A549 (cell line): ENCODE measurements around the gene LRRC37A. TPM values are rescaled to one million over a fixed set of nuclear protein-coding genes. Genes with fewer than 3 reads are reported as not detected.
"Not testable (repeated sequence)": the region's sequence is repeated elsewhere in the genome, so short reads cannot be mapped to it uniquely, and the experiment has no call there.

Experiments used
- ATAC-seq, 2 experiments: fragments of 200-7000 bp in 1 of 2; fragments of >200 bp in 1 of 2; cut with Nextera tagmentation in 1 of 2; cut with Tn5 transposase in 1 of 2; 3 replicates each; pipeline versions ENCODE4 v1.8.0 to v1.9.1; 2018 to 2020; ENCODE audit warnings: mild to moderate bottlenecking in 1 of 2, moderate library complexity in 1 of 2
- CTCF ChIA-PET: fragments of 300-600 bp; sonication (Branson Sonifier 250); formaldehyde crosslinking; extraction: SDS; loops from one replicate; lab custom pipeline; 2021; ENCODE audit warnings: antibody characterized with exemption, inconsistent platforms; lab: Yijun Ruan, JAX
- POLR2A ChIA-PET: fragments of 350-600 bp; formaldehyde crosslinking; extraction: SDS; loops from one replicate; lab custom pipeline; 2021; ENCODE audit warnings: antibody characterized with exemption, inconsistent platforms; lab: Yijun Ruan, JAX
- DNase-seq, 2 experiments: peaks; one replicate each; pipeline versions ENCODE4 v3.0.0 to v3.0.0-alpha.2; 2011 to 2016; ENCODE audit warnings: low read depth in 1 of 2, low spot score in 1 of 2
- FAIRE-seq: peaks from 2 replicates; lab custom pipeline; 2011; peaks lifted over from hg19 to GRCh38; lab: Jason Lieb, UNC
- H3K27ac ChIP-seq, 2 experiments: fragments of >200 bp; sonication (Bioruptor Twin); formaldehyde crosslinking; 3 replicates each; pipeline ENCODE4 v1.5.1; 2016 to 2017
- H3K4me1 ChIP-seq: fragments of >200 bp; sonication (Bioruptor Twin); formaldehyde crosslinking; 3 replicates; pipeline ENCODE4 v1.6.1; 2016
- H3K4me2 ChIP-seq: fragments of >200 bp; sonication (Bioruptor Twin); formaldehyde crosslinking; 3 replicates; pipeline ENCODE4 v1.6.1; 2016
- H3K4me3 ChIP-seq: fragments of >200 bp; sonication (Bioruptor Twin); formaldehyde crosslinking; 3 replicates; pipeline ENCODE4 v1.5.1; 2016
- H3K9me3 ChIP-seq: fragments of >200 bp; sonication (Bioruptor Twin); formaldehyde crosslinking; 3 replicates; pipeline ENCODE4 v1.6.1; 2016
- CEBPB ChIP-seq, 2 experiments: fragments of >200 bp in 1 of 2; sonication (Bioruptor Twin) in 1 of 2; formaldehyde crosslinking in 1 of 2; IDR thresholded peaks; 2 replicates each; pipeline ENCODE4 v1.6.1; 2012 to 2016
- EHF ChIP-seq: fragments of 250-450 bp; sonication (Bioruptor Pico); IDR thresholded peaks from 2 replicates; pipeline ENCODE4 v1.5.0; 2020; ENCODE audit warnings: mild to moderate bottlenecking
- ELK1 ChIP-seq: fragments of 150-350 bp; IDR thresholded peaks from 2 replicates; pipeline ENCODE4 v1.6.1; 2014; ENCODE audit warnings: low read depth, mild to moderate bottlenecking, low read length
- FOSB ChIP-seq: fragments of 250-450 bp; sonication (Bioruptor Pico); IDR thresholded peaks from 2 replicates; pipeline ENCODE4 v1.5.0; 2020; ENCODE audit warnings: mild to moderate bottlenecking, moderate library complexity
- KDM5A ChIP-seq: fragments of 200-600 bp; sonication (generic); IDR thresholded peaks from 2 replicates; pipeline ENCODE4 v1.6.1; 2016; ENCODE audit warnings: antibody characterized with exemption, mild to moderate bottlenecking
- MAX ChIP-seq: IDR thresholded peaks from 2 replicates; pipeline ENCODE4 v1.6.1; 2012
- NFE2L2 ChIP-seq: fragments of 150-350 bp; conservative IDR thresholded peaks from 2 replicates; pipeline ENCODE4 v1.6.1; 2014; ENCODE audit warnings: low read length
- NR3C1 ChIP-seq: fragments of >200 bp; sonication (Bioruptor Twin); formaldehyde crosslinking; IDR thresholded peaks from 3 replicates; pipeline ENCODE4 v1.6.1; 2017
- RARB ChIP-seq: fragments of 250-450 bp; sonication (Bioruptor Pico); IDR thresholded peaks from 2 replicates; pipeline ENCODE4 v1.8.0; 2021; ENCODE audit warnings: mild to moderate bottlenecking, moderate library complexity
- RNF2 ChIP-seq: fragments of 200-600 bp; sonication (generic); IDR thresholded peaks from 2 replicates; pipeline ENCODE4 v1.6.1; 2016; ENCODE audit warnings: low read depth, mild to moderate bottlenecking, antibody characterized with exemption, moderate library complexity, borderline replicate concordance
- TFCP2L1 ChIP-seq: fragments of 250-450 bp; sonication (Bioruptor Pico); IDR thresholded peaks from 2 replicates; pipeline ENCODE4 v1.5.0; 2021; ENCODE audit warnings: mild to moderate bottlenecking
- USF2 ChIP-seq: fragments of 450-650 bp; IDR thresholded peaks from 2 replicates; pipeline ENCODE4 v1.6.1; 2014; ENCODE audit warnings: antibody characterized with exemption
- WGBS: methylation state at CpG from one replicate; pipeline ENCODE4 v1.1.6; 2017; ENCODE audit errors: missing lambda C conversion rate; 5-methylcytosine and 5-hydroxymethylcytosine counted together
- polyA plus RNA-seq, 4 experiments: library from polyadenylated mRNA; depleted of rRNA in 3 of 4; stranded (reverse); fragments of >200 nt; fragmentation: RNase III in 1 of 4; extraction: RNeasy Plus Mini Kit Qiagen cat#74134 plus additional on column Dnase treatment in 1 of 4; gene quantifications; 2 replicates in 3 of 4; 3 replicates in 1 of 4; pipeline ENCODE4 v1.2.3, GENCODE V29; 2011 to 2017

Gene LRRC37A
- polyA plus RNA-seq, 2 of the 4 experiments (the other 2 are of a cell fraction) = 0.36 to 2.4 TPM

- no peak for TF ChIP-seq NR3C1
- no peak for TF ChIP-seq RARB (CRISPR knock-in tag)
- TF ChIP-seq CEBPB (IDR thresholded peaks at IDR 0.05) = no peak
- TF ChIP-seq NFE2L2 = no peak
- no peak for TF ChIP-seq KDM5A
- TF ChIP-seq FOSB (CRISPR knock-in tag) = no peak
- no peak for TF ChIP-seq MAX
- no peak for TF ChIP-seq ELK1
- TF ChIP-seq EHF (CRISPR knock-in tag) = no peak
- no peak for TF ChIP-seq TFCP2L1 (CRISPR knock-in tag)
- TF ChIP-seq USF2 = no peak
- no peak for TF ChIP-seq RNF2
- no peaks in the 10 kb centered on the region for H3K9me3 ChIP-seq
- ChIA-PET POLR2A (no interaction called here), CTCF (interaction anchor here (0.6 to 20.4 kb wide), 9 partner anchors 9 to 1850 kb away, joined by 3 to 169 read pairs (median 3); partner anchors contain the start of gene KANSL1)
- no peak overlapping the region for H3K4me3 ChIP-seq
- 80% methylated on average over 3 of the region's 3 CpGs for WGBS
- ATAC-seq = peak in 1 of 2 experiments; percentile 47; a peak in 1 of 6 replicates
- no peak overlapping the region for H3K27ac ChIP-seq
- H3K4me1 ChIP-seq = no peaks in the 10 kb centered on the region
- no peak for DNase-seq
- H3K4me2 ChIP-seq = no peak overlapping the region
- FAIRE-seq = peak; percentile 80
Observed at GRCh38 chr17:46274238-46274637, 20.7 kb upstream of the LRRC37A start.

- ChIA-PET POLR2A (interaction anchor here (2.7 kb wide), 1 partner anchor 10 kb away, joined by 15 read pairs; no protein-coding TSS in a partner anchor), CTCF (interaction anchor here (0.6 to 20.4 kb wide), 8 partner anchors 10 to 691 kb away, joined by 3 to 169 read pairs (median 4); no protein-coding TSS in a partner anchor)
- H3K4me3 ChIP-seq, DNase-seq, H3K9me3 ChIP-seq, H3K4me2 ChIP-seq, FAIRE-seq, H3K27ac ChIP-seq: not testable (repeated sequence)
- peaks cover 11% of the 10 kb centered on the region for H3K4me1 ChIP-seq
- ATAC-seq = peak; percentile 17 to 33; a peak in 2 of 6 replicates
- TF ChIP-seq KDM5A = 0 out of 2 replicates have a peak, but pooled peaks have one; percentile 4
- WGBS = 71% methylated on average over 3 of the region's 3 CpGs
Observed at GRCh38 chr17:46276728-46277479, 18.0 kb upstream of the LRRC37A start.

GRCh38 chr17:46281336-46281735 is 13.6 kb upstream of the LRRC37A start:
- H3K4me3 ChIP-seq, ATAC-seq, FAIRE-seq, DNase-seq, POLR2A ChIA-PET, H3K9me3 ChIP-seq, H3K4me2 ChIP-seq, H3K27ac ChIP-seq: not testable (repeated sequence)
- CTCF ChIA-PET = interaction anchor here (0.6 kb wide), 1 partner anchor 24 kb away, joined by 3 read pairs; no protein-coding TSS in a partner anchor
- 91% methylated on average over 4 of the region's 4 CpGs for WGBS
- peaks cover 17% of the 10 kb centered on the region for H3K4me1 ChIP-seq

GRCh38 chr17:46282635-46283034 is 12.3 kb upstream of the LRRC37A start:
- POLR2A ChIA-PET, H3K9me3 ChIP-seq, H3K27ac ChIP-seq, H3K4me3 ChIP-seq, H3K4me2 ChIP-seq, DNase-seq, FAIRE-seq, CTCF ChIA-PET, ATAC-seq: not testable (repeated sequence)
- H3K4me1 ChIP-seq = peaks cover 26% of the 10 kb centered on the region
- WGBS = 94% methylated on average over 12 of the region's 12 CpGs
